HL-60 (cell line): ENCODE results near the gene ZNF827.

Source experiments
- DNase-seq, 2 experiments: peaks; one replicate each; pipeline ENCODE4 v3.0.0-alpha.2; 2010 to 2020; ENCODE audit warnings: low read depth in 1 of 2, low spot score in 1 of 2
- H3K27ac ChIP-seq: fragments of 250-450 bp; sonication (Bioruptor Pico); replicated peaks from 2 replicates; pipeline ENCODE4 v1.5.1; 2020; ENCODE audit warnings: mild to moderate bottlenecking, moderate library complexity
- H3K27me3 ChIP-seq: fragments of 250-450 bp; sonication (Bioruptor Pico); 2 replicates; pipeline ENCODE4 v1.5.1; 2021; ENCODE audit warnings: mild to moderate bottlenecking, moderate library complexity; ENCODE audit not compliant: insufficient read depth, poor library complexity, severe bottlenecking
- H3K4me3 ChIP-seq: replicated peaks from 2 replicates; pipeline ENCODE4 v1.5.1; 2011; ENCODE audit warnings: mild to moderate bottlenecking, control low read depth, low read length; ENCODE audit not compliant: insufficient read depth
- CTCF ChIP-seq: IDR thresholded peaks from one replicate; pipeline ENCODE4 v1.5.1; 2011; ENCODE audit warnings: low read length, control low read depth, inconsistent platforms; ENCODE audit not compliant: insufficient read depth
- GABPA ChIP-seq: IDR thresholded peaks from 2 replicates; pipeline ENCODE4 v1.6.1; 2012; ENCODE audit warnings: low read depth
- POLR2AphosphoS5 ChIP-seq: IDR thresholded peaks from 2 replicates; pipeline ENCODE4 v1.6.1; 2012; ENCODE audit warnings: low read depth
- REST ChIP-seq: IDR thresholded peaks from 2 replicates; pipeline ENCODE4 v1.6.1; 2012; ENCODE audit warnings: low read depth; ENCODE audit not compliant: insufficient replicate concordance
- SPI1 ChIP-seq: IDR thresholded peaks from 2 replicates; pipeline ENCODE4 v1.6.1; 2012; ENCODE audit warnings: low read depth, mild to moderate bottlenecking, borderline replicate concordance

The ZNF827 gene

GRCh38 chr4:145920205-145920604 lies 18.4 kb downstream of the ZNF827 start:
- Histone ChIP-seq H3K4me3 (no peak overlapping the region), H3K27me3 (no peaks in the 10 kb centered on the region), H3K27ac (no peak overlapping the region)
- no peak for DNase-seq
- TF ChIP-seq POLR2AphosphoS5, result no peak
- TF ChIP-seq CTCF, result no peak
- TF ChIP-seq REST, result no peak
- no peak for TF ChIP-seq GABPA
- TF ChIP-seq SPI1, result no peak

- no peak overlapping the region for H3K4me3 ChIP-seq
Observed at GRCh38 chr4:145912376-145912775, 26.2 kb downstream of the ZNF827 start.

GRCh38 chr4:145909773-145910172 lies 28.9 kb downstream of the ZNF827 start:
- no peak for TF ChIP-seq CTCF
- no peak for TF ChIP-seq POLR2AphosphoS5
- no peak for TF ChIP-seq REST
- no peak for TF ChIP-seq SPI1
- TF ChIP-seq GABPA, result no peak
- Histone ChIP-seq H3K27me3 (peaks cover 2% of the 10 kb centered on the region), H3K27ac (no peak overlapping the region), H3K4me3 (no peak overlapping the region)
- no peak for DNase-seq

More at GRCh38 chr4:145912376-145912775, 26.2 kb downstream of the ZNF827 start:
- TF ChIP-seq GABPA (no peak), POLR2AphosphoS5 (no peak), SPI1 (no peak)
- H3K27ac ChIP-seq, result no peak overlapping the region
- no peak for DNase-seq
- H3K27me3 ChIP-seq, result no peaks in the 10 kb centered on the region

GRCh38 chr4:145909281-145909715 lies 29.3 kb downstream of the ZNF827 start:
- H3K4me3 ChIP-seq, result no peak overlapping the region
- no peak for TF ChIP-seq GABPA
- TF ChIP-seq POLR2AphosphoS5, result no peak
- no peak for TF ChIP-seq REST
- no peak for TF ChIP-seq CTCF
- no peak for TF ChIP-seq SPI1
- H3K27me3 ChIP-seq, result peaks cover 2% of the 10 kb centered on the region
- DNase-seq, result no peak
- no peak overlapping the region for H3K27ac ChIP-seq
